GM19452 (cell line): ENCODE results near the gene KDM4C.

ENCODE experiments used
- ATAC-seq: cut with Tn5 transposase; IDR thresholded peaks from one replicate; pipeline ENCODE4 v1.9.1; 2021; ENCODE audit not compliant: unreplicated experiment

Gene KDM4C

GRCh38 chr9:7125231-7125630 is 367.5 kb downstream of the KDM4C start:
- no peak for ATAC-seq

GRCh38 chr9:7129391-7129790 is 371.6 kb downstream of the KDM4C start:
- no peak for ATAC-seq

GRCh38 chr9:7130266-7130820 is 372.6 kb downstream of the KDM4C start:
- no peak for ATAC-seq

GRCh38 chr9:7132605-7133004 is 374.8 kb downstream of the KDM4C start:
- no peak for ATAC-seq

GRCh38 chr9:7135735-7136134 is 378.0 kb downstream of the KDM4C start:
- no peak for ATAC-seq

- no peak for ATAC-seq
Observed at GRCh38 chr9:7137040-7137439, 379.3 kb downstream of the KDM4C start.

GRCh38 chr9:7137571-7137970 is 379.8 kb downstream of the KDM4C start:
- no peak for ATAC-seq

- ATAC-seq, result no peak
Observed at GRCh38 chr9:7139886-7140285, 382.1 kb downstream of the KDM4C start.

- ATAC-seq, result no peak
Observed at GRCh38 chr9:7140401-7140800, 382.6 kb downstream of the KDM4C start.

- ATAC-seq, result no peak
Observed at GRCh38 chr9:7143645-7144200, 385.9 kb downstream of the KDM4C start.

- no peak for ATAC-seq
Observed at GRCh38 chr9:7144265-7145046, 386.7 kb downstream of the KDM4C start.

- no peak for ATAC-seq
Observed at GRCh38 chr9:7145361-7146069, 387.7 kb downstream of the KDM4C start.

GRCh38 chr9:7146582-7146981 is 388.8 kb downstream of the KDM4C start:
- no peak for ATAC-seq

GRCh38 chr9:7147121-7148090 is 389.6 kb downstream of the KDM4C start:
- ATAC-seq, result no peak

- no peak for ATAC-seq
Observed at GRCh38 chr9:7148243-7148765, 390.5 kb downstream of the KDM4C start.

GRCh38 chr9:7149258-7149657 is 391.5 kb downstream of the KDM4C start:
- ATAC-seq, result no peak

- ATAC-seq, result no peak
Observed at GRCh38 chr9:7150153-7150890, 392.5 kb downstream of the KDM4C start.

- ATAC-seq, result no peak
Observed at GRCh38 chr9:7153134-7153533, 395.4 kb downstream of the KDM4C start.

- ATAC-seq, result no peak
Observed at GRCh38 chr9:7153566-7153965, 395.8 kb downstream of the KDM4C start.
